Measurements from ENCODE around the gene ANKRD36.
"Not testable (repeated sequence)": the region's sequence is repeated elsewhere in the genome, so short reads cannot be mapped to it uniquely, and the experiment has no call there.

Gene ANKRD36

GRCh38 chr2:97113050-97113881 is at the start of gene ANKRD36:
TSS of gene ANKRD36 (plus strand) at chr2:97113153. CDS start at chr2:97113740, 587 bp downstream.
- Histone ChIP-seq H3K9ac (ENCODE audit: low read length) (peak within 1 kb of the TSS; percentile 89), H3K4me3 (ENCODE audit: low read length) (peak within 1 kb of the TSS; percentile 60)
- H3K27me3 ChIP-seq (ENCODE audit: control insufficient read depth, insufficient read depth, low read length); H3K9me3 ChIP-seq (ENCODE audit: control insufficient read depth, low read length); H3K36me3 ChIP-seq (ENCODE audit: control insufficient read depth, insufficient read depth, low read length); H3K4me1 ChIP-seq (ENCODE audit: control insufficient read depth, insufficient read depth, low read length): not testable (repeated sequence)

- not testable (repeated sequence) for H3K4me1 ChIP-seq (ENCODE audit: control insufficient read depth, insufficient read depth, low read length); H3K9ac ChIP-seq (ENCODE audit: low read length)
These were observed 46.9 kb upstream of the ANKRD36 start for GRCh38 chr2:97066030-97066429.

GRCh38 chr2:97067279-97068004 is 45.5 kb upstream of the ANKRD36 start:
- H3K27me3 ChIP-seq (ENCODE audit: control insufficient read depth, insufficient read depth, low read length): no peaks in the 10 kb centered on the region
- no peak overlapping the region for H3K4me3 ChIP-seq (ENCODE audit: low read length)
- H3K9ac ChIP-seq (ENCODE audit: low read length): no peak overlapping the region
- H3K9me3 ChIP-seq (ENCODE audit: control insufficient read depth, low read length): no peaks in the 10 kb centered on the region
- no peaks in the 10 kb centered on the region for H3K36me3 ChIP-seq (ENCODE audit: control insufficient read depth, insufficient read depth, low read length)
- H3K4me1 ChIP-seq (ENCODE audit: control insufficient read depth, insufficient read depth, low read length): no peaks in the 10 kb centered on the region

More at GRCh38 chr2:97066030-97066429, 46.9 kb upstream of the ANKRD36 start:
- not testable (repeated sequence) for H3K27me3 ChIP-seq (ENCODE audit: control insufficient read depth, insufficient read depth, low read length); H3K36me3 ChIP-seq (ENCODE audit: control insufficient read depth, insufficient read depth, low read length); H3K9me3 ChIP-seq (ENCODE audit: control insufficient read depth, low read length); H3K4me3 ChIP-seq (ENCODE audit: low read length)

- no peak overlapping the region for H3K9ac ChIP-seq (ENCODE audit: low read length)
- H3K4me1 ChIP-seq (ENCODE audit: control insufficient read depth, insufficient read depth, low read length): no peaks in the 10 kb centered on the region
- no peaks in the 10 kb centered on the region for H3K36me3 ChIP-seq (ENCODE audit: control insufficient read depth, insufficient read depth, low read length)
- H3K27me3 ChIP-seq (ENCODE audit: control insufficient read depth, insufficient read depth, low read length): no peaks in the 10 kb centered on the region
- H3K9me3 ChIP-seq (ENCODE audit: control insufficient read depth, low read length): no peaks in the 10 kb centered on the region
- H3K4me3 ChIP-seq (ENCODE audit: low read length): no peak overlapping the region
These were observed 44.9 kb upstream of the ANKRD36 start for GRCh38 chr2:97068074-97068473.

- not testable (repeated sequence) for H3K36me3 ChIP-seq (ENCODE audit: control insufficient read depth, insufficient read depth, low read length); H3K9ac ChIP-seq (ENCODE audit: low read length); H3K9me3 ChIP-seq (ENCODE audit: control insufficient read depth, low read length); H3K4me3 ChIP-seq (ENCODE audit: low read length); H3K4me1 ChIP-seq (ENCODE audit: control insufficient read depth, insufficient read depth, low read length); H3K27me3 ChIP-seq (ENCODE audit: control insufficient read depth, insufficient read depth, low read length)
These were observed 44.2 kb upstream of the ANKRD36 start for GRCh38 chr2:97068722-97069121.

GRCh38 chr2:97070915-97071314 is 42.0 kb upstream of the ANKRD36 start:
- not testable (repeated sequence) for H3K4me1 ChIP-seq (ENCODE audit: control insufficient read depth, insufficient read depth, low read length); H3K9ac ChIP-seq (ENCODE audit: low read length); H3K9me3 ChIP-seq (ENCODE audit: control insufficient read depth, low read length); H3K4me3 ChIP-seq (ENCODE audit: low read length); H3K36me3 ChIP-seq (ENCODE audit: control insufficient read depth, insufficient read depth, low read length); H3K27me3 ChIP-seq (ENCODE audit: control insufficient read depth, insufficient read depth, low read length)

GRCh38 chr2:97077213-97077612 is 35.7 kb upstream of the ANKRD36 start:
- H3K9me3 ChIP-seq (ENCODE audit: control insufficient read depth, low read length); H3K36me3 ChIP-seq (ENCODE audit: control insufficient read depth, insufficient read depth, low read length); H3K4me3 ChIP-seq (ENCODE audit: low read length); H3K9ac ChIP-seq (ENCODE audit: low read length); H3K4me1 ChIP-seq (ENCODE audit: control insufficient read depth, insufficient read depth, low read length); H3K27me3 ChIP-seq (ENCODE audit: control insufficient read depth, insufficient read depth, low read length): not testable (repeated sequence)

- not testable (repeated sequence) for H3K9me3 ChIP-seq (ENCODE audit: control insufficient read depth, low read length); H3K36me3 ChIP-seq (ENCODE audit: control insufficient read depth, insufficient read depth, low read length); H3K27me3 ChIP-seq (ENCODE audit: control insufficient read depth, insufficient read depth, low read length); H3K4me3 ChIP-seq (ENCODE audit: low read length); H3K9ac ChIP-seq (ENCODE audit: low read length); H3K4me1 ChIP-seq (ENCODE audit: control insufficient read depth, insufficient read depth, low read length)
These were observed 32.1 kb upstream of the ANKRD36 start for GRCh38 chr2:97080855-97081254.

- H3K27me3 ChIP-seq (ENCODE audit: control insufficient read depth, insufficient read depth, low read length); H3K36me3 ChIP-seq (ENCODE audit: control insufficient read depth, insufficient read depth, low read length); H3K4me1 ChIP-seq (ENCODE audit: control insufficient read depth, insufficient read depth, low read length); H3K9ac ChIP-seq (ENCODE audit: low read length); H3K4me3 ChIP-seq (ENCODE audit: low read length); H3K9me3 ChIP-seq (ENCODE audit: control insufficient read depth, low read length): not testable (repeated sequence)
These were observed 30.7 kb upstream of the ANKRD36 start for GRCh38 chr2:97082206-97082605.

GRCh38 chr2:97083516-97083915 is 29.4 kb upstream of the ANKRD36 start:
- H3K27me3 ChIP-seq (ENCODE audit: control insufficient read depth, insufficient read depth, low read length); H3K9ac ChIP-seq (ENCODE audit: low read length); H3K4me3 ChIP-seq (ENCODE audit: low read length); H3K4me1 ChIP-seq (ENCODE audit: control insufficient read depth, insufficient read depth, low read length); H3K36me3 ChIP-seq (ENCODE audit: control insufficient read depth, insufficient read depth, low read length); H3K9me3 ChIP-seq (ENCODE audit: control insufficient read depth, low read length): not testable (repeated sequence)

- not testable (repeated sequence) for H3K4me1 ChIP-seq (ENCODE audit: control insufficient read depth, insufficient read depth, low read length); H3K4me3 ChIP-seq (ENCODE audit: low read length); H3K27me3 ChIP-seq (ENCODE audit: control insufficient read depth, insufficient read depth, low read length); H3K9me3 ChIP-seq (ENCODE audit: control insufficient read depth, low read length); H3K36me3 ChIP-seq (ENCODE audit: control insufficient read depth, insufficient read depth, low read length); H3K9ac ChIP-seq (ENCODE audit: low read length)
These were observed 27.9 kb upstream of the ANKRD36 start for GRCh38 chr2:97085093-97085492.

- H3K9ac ChIP-seq (ENCODE audit: low read length); H3K4me1 ChIP-seq (ENCODE audit: control insufficient read depth, insufficient read depth, low read length); H3K9me3 ChIP-seq (ENCODE audit: control insufficient read depth, low read length); H3K36me3 ChIP-seq (ENCODE audit: control insufficient read depth, insufficient read depth, low read length); H3K27me3 ChIP-seq (ENCODE audit: control insufficient read depth, insufficient read depth, low read length); H3K4me3 ChIP-seq (ENCODE audit: low read length): not testable (repeated sequence)
These were observed 24.2 kb upstream of the ANKRD36 start for GRCh38 chr2:97088706-97089105.

Data from mucosa of stomach (tissue), 1 donor.